ENCODE data around the gene AMOTL1.

GRCh38 chr11:94754819-94755218 is 13.3 kb upstream of the AMOTL1 start:
- TF ChIP-seq ZFX (IDR thresholded peaks at IDR 0.05) = no peak
- TF ChIP-seq CTCF (conservative IDR thresholded peaks at IDR 0.05) = no peak
